Fibroblast of skin of back (primary cell): Measurements from ENCODE around the gene C19orf12. TPM values are rescaled to one million over a fixed set of nuclear protein-coding genes. Genes with fewer than 3 reads are reported as not detected.
A peak's percentile ranks its signal among the peaks of the same experiment; 100 is the strongest.

Source experiments
- DNase-seq: peaks from one replicate; pipeline ENCODE4 v3.0.0-alpha.2; 2013
- polyA plus RNA-seq, 2 experiments: library from polyadenylated mRNA; unstranded; fragments of 120-200 nt; gene quantifications; one replicate each; pipeline ENCODE4 v1.2.1, GENCODE V29; 2013; ENCODE audit not compliant: insufficient read length in 2 of 2

C19orf12 gene
- polyA plus RNA-seq (2013, experiment 1 of 2; ENCODE audit: insufficient read length) = 26.7 TPM
- 22.4 TPM for polyA plus RNA-seq (2013, experiment 2 of 2; ENCODE audit: insufficient read length)

DNA sequence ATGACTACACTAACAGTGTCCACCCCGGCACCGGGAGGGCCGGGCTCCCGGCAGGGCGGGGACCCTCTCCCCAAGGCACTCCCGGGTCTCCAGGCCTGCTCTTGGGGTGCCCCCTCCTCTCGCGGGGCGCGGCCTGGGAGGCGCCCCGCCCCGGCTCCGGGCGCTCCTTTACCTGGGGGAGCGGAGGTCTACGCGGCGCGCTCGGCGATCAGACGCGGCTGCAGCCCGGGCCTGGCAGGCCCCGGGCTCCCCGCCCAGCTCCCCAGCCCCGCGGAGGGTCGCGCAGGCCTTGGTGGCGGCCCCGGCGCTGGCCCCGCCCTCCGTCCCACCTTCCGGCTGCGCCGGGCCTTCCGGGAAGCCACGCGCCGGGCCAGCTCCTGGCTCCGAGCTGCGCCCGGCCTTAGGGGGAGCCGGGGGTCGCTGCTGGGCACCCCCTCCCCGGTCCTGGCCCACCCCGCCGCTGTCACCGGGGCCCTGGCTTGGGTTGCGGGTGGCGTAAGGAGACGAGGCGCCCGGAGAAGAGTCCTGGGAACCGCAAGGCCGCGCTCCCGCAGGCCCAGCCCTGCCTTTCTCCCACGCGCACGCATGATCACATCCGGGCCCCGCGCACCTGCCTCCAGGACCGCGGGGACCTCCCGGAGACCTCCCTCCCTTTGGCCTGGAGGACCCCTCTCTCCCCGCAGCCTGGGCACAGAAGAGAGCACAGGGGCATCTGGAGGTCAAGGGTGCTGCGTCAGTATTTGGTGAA lies at the start of gene C19orf12:
Gene C19orf12, minus strand, starts transcription at position 309 of the 748 bp plus-strand sequence. CDS start 6,848 bp downstream, outside the sequence.
- DNase-seq = peak; percentile 56

DNA sequence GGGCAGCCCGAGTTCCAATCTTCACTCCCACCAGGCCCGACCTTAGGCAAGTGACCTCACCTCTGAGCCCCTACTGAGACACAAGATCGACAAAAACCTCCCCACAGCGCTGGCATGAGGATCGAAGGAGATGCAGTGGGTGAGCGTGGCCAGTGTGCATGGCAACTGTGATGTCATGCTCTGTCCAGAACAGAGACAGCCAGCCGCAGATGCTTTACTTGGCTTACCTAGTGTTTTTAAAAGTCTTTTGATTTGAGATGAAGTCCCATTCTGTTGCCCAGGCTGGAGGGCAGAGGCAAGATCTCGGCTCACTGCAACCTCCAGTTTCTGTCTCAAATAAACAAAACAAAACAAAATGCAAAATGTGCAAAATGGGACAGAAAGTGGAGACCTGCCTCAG lies 49.3 kb upstream of the C19orf12 start:
- no peak for DNase-seq

DNA sequence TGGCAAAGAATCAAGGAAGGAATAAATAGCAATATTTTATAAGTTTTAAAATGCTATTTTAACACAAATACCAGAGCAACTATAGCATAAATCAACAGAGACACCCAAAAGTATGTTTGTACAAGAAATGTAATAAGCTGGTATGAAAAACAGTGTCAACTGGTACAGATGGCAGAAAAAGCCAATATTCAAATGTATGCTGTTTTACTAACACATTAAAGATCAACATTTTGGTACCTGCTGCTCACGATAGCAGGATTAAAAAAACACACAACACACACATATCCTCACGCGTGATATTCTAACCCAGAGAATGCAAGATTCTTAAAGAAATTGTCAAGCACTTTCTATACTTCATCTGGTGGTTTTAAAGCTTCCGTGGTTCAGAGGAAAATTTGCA lies 48.1 kb upstream of the C19orf12 start:
- no peak for DNase-seq

DNA sequence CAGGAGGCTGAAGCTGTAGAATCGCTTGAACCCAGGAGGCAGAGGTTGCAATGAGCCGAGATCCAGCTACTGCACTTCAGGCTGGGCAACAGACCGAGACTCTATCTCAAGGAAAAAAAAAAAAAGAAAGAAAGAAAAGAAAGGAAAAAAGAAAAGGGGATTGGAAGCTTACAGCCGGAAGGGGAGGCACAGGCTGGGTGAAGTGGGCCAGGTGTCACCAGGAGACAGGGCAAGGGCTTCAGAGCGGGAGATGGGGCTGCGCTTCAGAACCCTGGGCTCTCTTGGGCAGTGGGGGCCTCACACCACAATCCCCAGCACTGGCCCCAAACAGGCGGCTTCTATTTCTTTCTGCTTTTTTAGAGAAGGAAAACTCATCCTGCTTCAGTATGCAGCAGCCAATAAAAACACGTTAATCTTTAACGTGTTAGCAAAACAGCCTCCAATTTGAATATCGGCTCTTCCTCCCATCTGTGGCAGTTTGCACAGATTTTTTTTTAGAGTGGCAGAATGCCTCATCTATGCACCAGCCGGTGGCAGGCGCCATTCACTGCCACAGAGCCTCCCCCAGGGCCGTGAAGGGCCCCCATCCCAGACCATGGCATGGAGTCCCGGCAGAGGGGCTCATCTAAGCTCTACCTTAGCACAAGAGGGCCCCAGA lies 46.6 kb upstream of the C19orf12 start:
- DNase-seq = no peak

DNA sequence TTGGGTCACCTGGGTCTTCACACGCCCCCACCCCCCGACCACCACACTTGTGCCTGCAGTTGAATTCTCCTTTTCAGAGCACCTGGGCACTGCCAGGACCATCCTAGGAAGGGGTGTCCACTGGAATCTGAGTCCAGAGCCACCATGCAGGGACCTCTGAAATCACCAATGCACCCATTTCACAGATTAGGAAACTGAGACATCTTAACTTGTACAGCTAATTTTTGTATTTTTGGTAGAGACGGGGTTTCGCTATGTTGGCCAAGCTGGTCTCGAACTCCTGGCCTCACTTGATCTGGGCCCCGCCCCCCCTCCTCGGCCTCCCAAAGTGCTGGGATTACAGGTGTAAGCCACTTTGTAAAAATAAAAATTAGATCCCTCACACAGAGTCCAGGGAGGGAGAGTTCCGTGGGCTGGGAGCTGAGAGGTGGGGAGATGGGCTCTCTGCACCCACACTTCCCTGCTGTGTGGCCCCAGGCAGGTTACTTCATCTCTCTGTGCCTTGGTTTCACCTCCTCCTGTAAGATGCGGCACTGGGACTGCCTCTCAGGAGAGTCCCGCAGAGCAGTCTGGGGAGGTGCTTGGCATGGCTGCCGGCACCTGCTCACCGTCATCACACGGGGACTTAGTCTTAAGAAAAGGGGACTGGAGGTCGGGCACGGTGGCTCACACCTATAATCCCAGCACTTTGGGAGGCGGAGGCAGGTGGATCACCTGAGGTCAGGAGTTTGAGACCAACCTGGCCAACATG lies 45.9 kb upstream of the C19orf12 start:
- no peak for DNase-seq

DNA sequence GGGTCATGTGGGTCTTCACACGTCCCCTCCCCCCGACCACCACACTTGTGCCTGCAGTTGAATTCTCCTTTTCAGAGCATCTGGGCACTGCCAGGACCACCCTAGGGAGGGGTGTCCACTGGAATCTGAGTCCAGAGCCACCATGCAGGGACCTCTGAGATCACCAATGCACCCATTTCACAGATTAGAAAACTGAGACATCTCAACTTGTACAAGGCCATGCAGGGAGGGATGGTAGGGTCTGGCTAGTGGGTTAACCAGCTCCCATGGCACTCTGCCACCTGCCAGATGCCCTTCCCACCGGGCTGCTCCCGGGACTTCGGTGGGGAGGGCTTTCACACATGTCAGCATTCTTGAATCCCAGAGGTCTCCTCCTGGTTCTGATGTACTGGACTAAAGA lies 44.3 kb upstream of the C19orf12 start:
- DNase-seq = no peak

DNA sequence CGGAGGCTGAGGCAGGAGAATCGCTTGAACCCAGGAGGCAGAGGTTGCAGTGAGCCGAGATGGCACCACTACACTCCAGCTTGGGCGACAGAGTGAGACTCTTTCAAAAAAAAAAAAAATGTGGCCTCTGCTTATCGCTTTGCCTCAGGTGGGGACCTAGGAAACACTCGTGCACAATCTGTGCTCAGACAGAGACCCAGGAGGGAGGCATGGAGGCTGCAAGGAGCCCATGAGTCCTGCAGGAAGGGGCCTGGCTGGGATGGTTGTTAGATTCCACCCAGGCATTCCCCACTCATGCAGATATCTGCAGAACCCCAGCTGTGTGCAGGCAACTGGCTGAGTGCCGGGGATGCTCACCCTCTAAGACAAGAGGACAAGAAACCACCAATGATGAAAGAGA lies 43.8 kb upstream of the C19orf12 start:
- DNase-seq = no peak

DNA sequence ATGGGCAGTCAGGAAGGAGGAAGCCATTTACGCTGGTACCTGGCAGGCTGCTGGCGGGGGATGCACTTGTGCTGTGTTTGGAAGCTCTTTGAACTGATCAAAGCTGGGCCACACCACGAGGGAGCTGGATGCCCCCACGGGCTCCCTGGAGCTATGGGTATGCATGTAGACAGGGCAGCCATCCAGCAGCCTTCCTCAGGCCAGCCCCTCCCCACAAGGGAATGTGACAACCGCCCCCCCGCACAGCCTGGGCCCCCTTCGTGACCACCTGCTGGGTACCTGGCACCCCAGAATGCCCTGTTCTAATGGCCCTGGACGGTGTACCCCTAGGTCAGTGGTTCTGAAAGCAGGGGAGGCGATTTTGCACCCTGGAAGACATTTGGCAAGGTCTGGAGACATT lies 42.5 kb upstream of the C19orf12 start:
- no peak for DNase-seq

DNA sequence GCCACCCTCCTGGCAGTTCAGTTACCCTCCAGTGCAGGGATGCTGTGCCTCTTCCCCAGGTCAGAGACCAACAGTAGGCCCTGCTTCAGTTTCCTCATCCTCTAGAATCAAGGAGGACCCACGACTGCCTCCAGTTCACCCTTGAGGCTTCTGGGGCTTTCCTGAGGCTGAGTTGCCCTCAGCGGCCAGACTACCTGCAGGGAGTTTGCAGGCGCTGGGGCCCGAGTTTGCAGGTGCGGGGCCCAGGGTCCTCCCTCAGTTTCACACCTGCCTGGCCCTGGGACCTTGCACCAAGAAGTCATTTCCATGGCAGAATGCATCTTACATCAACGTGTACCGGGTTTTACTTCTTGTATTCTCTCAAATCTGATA lies 38.9 kb upstream of the C19orf12 start:
- DNase-seq = no peak

DNA sequence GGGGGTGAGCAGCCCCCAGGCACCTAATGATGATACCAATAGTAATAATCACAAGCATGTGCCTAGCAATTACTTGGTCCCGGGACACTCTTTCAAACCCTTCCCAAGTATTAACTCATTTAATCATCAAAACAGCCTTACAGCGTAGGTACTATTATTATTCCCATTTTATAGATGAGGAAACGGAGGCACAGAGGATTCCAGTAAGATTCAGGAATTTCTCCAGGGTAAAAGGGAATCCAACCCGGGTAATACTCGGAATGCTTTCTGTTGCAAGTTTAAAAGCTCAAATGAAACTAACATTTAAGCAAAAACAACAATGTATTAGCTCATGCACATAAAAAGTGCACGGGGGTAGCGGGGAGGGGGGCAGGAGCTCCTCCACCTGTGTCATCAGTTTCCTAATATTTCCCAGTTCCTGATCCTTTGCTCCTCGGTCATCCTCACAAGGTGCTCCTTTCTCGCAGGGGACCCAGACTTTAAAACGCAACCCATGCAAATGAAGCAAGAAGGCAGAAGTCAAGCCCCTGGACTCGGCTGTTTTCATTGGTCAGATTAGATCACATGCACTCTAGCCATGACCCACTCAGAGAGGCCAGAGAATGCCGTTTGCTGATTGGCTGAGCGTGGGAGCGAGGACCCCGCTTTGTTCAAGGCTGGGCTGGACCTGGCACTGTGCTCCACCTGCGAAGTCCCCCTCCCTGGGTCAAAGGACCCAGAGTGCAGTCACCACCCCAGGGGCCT lies 38.3 kb upstream of the C19orf12 start:
- DNase-seq = no peak

DNA sequence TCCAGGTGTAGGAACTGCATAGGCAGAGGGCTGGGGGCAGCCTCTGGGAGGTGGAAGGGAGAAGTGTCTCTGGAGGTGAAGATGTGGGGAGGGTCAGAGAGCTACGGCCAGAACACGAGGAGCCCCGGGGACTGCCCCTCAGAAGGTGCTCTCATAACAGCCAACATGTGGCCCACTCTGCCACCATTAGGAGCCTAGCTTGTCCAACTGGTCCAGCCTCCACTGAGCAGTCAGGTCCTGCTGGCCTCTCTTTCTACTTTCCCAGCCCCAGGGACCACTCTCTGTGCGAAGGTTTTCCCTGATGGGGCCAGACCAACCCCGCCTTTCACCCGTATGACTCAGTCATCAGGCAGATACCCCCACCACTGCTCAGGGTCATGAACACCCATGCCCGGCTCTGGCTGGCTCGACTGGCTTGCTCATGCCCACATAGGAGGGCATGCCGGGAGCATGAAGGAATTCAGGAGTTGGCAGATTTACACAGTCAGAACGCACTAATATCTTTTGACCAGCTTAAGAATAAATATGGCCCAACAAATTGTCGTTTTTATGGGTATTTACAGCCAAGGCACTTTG lies 37.5 kb upstream of the C19orf12 start:
- DNase-seq = no peak

DNA sequence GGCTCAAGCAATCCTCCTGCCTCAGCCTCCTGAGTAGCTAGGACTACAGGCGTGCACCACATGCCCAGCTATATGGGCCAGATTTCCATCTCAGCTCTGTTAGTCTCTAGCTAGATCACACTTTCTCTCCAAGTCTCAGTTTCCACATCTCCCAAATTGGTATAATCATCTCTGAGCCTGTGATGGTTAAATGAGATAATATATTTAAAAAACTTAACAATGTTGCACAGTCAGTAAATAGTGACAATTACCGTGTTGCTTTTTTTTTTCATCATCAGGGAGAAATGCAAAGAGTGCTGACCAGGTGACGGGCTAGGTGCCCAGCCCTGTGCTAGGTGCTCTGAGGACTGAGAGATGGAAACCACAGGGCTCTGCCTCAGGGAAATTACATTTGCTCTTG lies 36.9 kb upstream of the C19orf12 start:
- no peak for DNase-seq

DNA sequence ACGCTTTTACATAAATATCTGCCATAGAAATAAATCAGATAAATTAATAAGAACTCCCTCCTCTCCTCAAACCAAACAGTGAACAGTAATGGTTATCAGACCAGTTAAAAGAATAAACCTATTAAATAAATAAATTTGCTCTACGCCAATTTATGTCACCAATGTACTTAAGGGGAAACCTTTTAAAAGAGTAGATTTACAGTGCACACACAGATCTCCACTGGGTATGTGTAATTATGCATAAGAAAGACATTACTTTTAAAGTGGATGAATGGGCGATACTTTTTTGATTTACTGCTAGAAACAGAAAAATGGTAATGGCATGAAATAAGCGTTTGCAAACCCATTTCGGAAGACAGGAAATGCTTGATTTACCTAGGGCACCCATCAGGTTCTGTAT lies 34.9 kb upstream of the C19orf12 start:
- no peak for DNase-seq

DNA sequence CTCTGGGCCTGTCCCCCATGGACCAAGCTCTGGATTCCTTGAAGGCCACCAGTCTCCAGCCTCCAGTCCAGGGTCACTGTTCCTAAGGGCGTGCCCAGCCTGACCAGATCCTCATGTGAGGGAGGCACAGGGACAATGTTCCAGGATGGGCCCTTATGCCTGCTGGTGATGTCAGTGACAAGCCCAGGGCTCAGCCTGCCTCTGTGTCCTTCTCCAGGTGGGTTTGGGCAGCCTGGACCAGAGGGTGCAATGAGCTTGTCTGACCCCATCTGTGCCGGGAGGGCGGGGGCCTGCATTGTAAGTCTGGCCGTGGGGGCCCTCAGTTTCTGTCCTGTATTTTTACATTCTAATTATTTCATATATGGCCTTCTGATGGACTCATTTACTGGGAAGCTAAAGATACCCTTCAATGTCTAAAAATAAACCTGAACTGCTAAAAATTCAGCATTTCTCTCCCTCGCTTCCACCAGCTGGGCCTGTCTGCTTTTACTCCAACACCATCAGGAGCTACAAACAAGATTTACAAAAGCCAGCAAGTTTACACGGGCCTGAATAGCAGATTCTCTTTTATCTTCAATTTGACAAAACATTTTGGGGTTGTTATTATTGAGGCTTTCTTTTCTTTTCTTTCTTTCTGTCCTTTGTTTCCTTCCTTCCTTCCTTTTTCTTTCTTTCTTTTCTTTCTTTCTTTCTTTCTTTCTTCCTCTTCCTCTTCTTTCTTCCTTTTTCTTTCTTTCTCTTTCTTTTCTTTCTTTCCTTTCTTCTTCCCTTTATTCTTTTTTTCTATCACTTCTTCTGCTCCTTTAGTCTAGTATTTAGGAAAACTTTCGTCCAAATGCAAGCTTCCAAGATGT lies 34.2 kb upstream of the C19orf12 start:
- DNase-seq = no peak

DNA sequence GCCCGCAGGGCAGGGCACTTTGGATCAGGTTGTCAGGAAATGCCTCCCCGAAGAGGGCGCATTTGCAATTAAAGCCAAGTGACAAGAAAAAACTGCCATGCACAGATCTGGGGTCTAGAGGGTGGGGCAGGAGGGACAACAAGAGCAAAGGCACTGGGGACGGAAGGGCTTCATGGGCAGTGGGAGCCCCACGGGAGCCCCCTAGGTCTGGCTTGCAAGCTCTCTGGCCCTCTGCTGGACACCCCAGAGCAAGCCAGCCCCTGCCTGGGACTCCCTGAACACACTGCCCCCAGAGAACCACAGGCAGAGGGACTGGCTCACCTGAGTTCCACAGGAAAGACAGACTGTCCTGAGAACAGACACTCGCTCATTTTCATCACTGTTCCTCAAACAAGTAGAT lies 30.2 kb upstream of the C19orf12 start:
- no peak for DNase-seq

DNA sequence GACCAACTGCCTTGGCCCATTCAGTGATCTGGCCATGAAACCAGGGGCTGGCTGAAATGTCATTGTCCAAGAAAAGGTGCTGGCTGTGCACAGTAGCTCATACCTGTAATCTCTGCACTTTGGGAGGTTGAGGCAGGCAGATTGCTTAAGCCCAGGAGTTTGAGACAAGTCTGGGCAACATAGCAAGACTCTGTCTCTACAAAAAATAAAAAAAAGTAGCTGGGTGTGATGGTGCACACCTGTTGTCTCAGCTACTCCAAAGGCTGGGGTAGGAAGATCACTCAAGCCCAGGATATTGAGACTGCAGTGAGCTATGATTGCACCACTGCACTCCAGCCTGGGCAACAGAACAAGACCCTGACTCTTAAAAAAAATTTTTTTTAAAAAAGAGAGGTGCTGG lies 28.6 kb upstream of the C19orf12 start:
- DNase-seq = no peak

DNA sequence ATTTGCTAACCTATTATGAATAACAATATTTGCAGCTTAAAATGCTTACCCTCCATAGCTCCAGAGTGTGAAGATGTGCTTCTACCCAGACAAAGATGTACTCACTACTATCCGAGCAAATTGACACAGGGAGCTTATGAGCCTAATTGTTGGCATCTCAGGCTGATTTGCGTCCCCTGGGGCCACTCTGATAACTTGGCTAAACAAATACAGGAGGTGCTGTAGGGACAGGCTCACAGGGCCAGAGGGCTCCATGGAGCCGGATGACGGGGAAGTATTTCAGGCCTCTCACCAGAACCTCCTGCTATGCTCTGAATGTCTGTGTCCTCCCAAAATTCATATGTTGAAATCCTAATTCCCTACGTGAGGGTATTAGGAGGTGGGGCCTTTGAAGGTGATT lies 26.7 kb upstream of the C19orf12 start:
- no peak for DNase-seq

DNA sequence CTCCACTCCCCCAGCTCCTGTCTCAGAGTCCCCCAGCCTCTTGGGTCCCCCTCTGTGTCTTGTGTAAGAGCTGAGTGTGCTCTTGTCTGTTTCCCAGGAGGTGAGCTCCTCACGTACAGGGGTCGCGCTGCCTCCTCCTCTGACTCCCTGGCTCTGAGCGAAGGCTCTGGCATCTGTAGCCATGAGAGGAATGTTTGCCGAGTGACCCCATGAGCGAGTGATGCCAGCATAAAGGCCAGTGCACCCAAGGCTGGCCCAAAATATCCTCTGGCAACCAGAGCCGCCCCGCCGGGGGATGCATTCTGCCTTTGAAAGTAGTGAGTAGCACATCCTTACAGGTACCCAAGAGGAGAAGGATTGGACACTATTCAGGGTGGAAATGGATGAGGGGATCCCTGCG lies 26.2 kb upstream of the C19orf12 start:
- no peak for DNase-seq

DNA sequence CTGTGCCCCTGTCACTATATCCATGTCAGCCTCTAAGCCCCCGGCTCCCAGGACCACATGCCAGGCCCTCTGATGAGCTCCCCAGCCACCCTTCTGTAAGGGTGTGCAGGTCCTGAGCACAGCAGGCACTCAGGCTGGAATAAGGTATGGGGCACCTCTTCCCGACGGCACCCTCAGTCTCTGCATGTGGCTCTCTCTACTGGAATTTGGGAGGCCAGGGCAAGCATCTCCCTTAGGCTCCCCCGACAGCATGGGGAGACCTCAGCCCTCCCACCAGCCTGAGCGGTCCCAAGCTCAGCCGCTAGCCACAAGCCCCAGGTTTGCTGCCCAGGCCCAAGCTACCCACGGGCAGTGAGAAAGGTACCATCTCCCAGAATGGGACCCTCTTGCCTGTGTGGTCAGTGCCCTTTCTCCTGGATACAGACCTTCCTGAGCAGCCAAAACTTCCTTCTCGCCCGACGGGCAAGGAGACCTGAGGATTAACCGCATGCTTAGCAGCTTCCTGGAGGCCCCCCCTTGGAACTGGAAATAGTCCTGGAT lies 22.5 kb upstream of the C19orf12 start:
- no peak for DNase-seq

DNA sequence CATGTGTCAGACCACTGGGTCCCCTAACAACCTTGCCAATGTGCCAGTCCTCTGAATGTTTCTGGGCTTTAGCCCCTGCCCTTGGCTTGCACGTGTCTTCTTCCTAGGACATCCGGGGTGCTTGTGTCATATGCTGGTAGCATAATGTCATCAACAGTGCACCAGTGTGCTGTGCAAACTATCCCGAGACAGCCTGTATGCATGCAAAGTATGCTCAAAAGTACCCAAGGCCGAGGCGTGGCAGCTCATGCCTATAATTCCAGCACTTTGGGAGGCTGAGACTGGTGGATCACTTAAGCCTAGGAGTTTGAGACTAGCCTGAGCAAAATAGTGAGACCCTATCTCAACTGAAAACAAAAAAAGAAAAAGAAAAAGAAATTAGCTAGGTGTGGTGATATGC lies 20.8 kb upstream of the C19orf12 start:
- no peak for DNase-seq

DNA sequence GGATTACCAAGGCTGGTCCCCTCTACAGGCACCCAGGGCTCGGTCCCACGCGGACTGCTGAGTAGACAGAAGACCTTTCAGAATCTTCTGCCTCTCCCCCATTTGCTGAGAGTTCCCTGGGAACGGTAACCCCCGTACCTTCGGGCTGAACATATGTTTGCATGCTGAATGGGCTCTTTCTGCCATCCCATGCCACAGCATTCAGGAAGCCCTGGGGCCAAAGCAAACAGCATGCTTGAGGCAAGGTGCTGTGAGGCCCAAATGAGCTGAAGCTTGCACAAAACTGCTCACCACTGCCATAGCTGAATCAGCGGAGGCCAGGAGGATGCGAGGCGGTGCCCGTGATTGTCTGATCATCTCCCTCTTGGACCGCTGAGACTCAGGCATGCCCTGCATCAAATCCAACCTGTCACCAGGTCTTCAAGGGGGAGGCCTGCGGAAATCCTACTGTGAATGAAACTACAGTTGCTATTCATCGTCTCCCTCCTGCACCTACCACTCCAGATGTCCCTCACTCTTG lies 16.3 kb upstream of the C19orf12 start:
- no peak for DNase-seq
